Muscle of leg (tissue), 11 donors: ENCODE results near the gene CDH4. TPM values are rescaled to one million over a fixed set of nuclear protein-coding genes. Genes with fewer than 3 reads are reported as not detected.

ENCODE experiments used
- DNase-seq: peaks from one replicate; pipeline ENCODE4 v3.0.0; 2013
- H3K27ac ChIP-seq: one replicate; pipeline ENCODE4 v1.5.1; 2013; ENCODE audit warnings: mild to moderate bottlenecking, low read length, control low read depth
- H3K27me3 ChIP-seq: one replicate; pipeline ENCODE4 v1.6.1; 2013; ENCODE audit warnings: low read length; ENCODE audit not compliant: control insufficient read depth, insufficient read depth
- H3K36me3 ChIP-seq: one replicate; pipeline ENCODE4 v1.6.1; 2013; ENCODE audit warnings: low read length; ENCODE audit not compliant: control insufficient read depth, insufficient read depth
- H3K4me1 ChIP-seq: one replicate; pipeline ENCODE4 v1.6.1; 2013; ENCODE audit warnings: low read length; ENCODE audit not compliant: control insufficient read depth, insufficient read depth
- H3K4me3 ChIP-seq: one replicate; pipeline ENCODE4 v1.5.1; 2013; ENCODE audit warnings: low read length, control low read depth
- H3K9me3 ChIP-seq: replicated peaks from 2 replicates; pipeline ENCODE4 v1.6.1; 2013; ENCODE audit warnings: low read depth, low read length; ENCODE audit not compliant: control insufficient read depth
- WGBS: methylation state at CpG from one replicate; pipeline ENCODE4 v1.1.5; 2013; ENCODE audit warnings: missing lambda C conversion rate; ENCODE audit not compliant: insufficient coverage; 5-methylcytosine and 5-hydroxymethylcytosine counted together
- polyA plus RNA-seq, 8 donors: library from polyadenylated mRNA; unstranded; fragments of 120-200 nt; gene quantifications; one replicate each; pipeline versions ENCODE4 v1.2.1 to v1.2.3, GENCODE V29; 2013; ENCODE audit warnings: inconsistent platforms in 1 of 8, low replicate concordance in 1 of 8; ENCODE audit not compliant: insufficient read length in 8 of 8, insufficient read depth in 1 of 8
- total RNA-seq: library from RNA; stranded (reverse); fragments of 120-200 nt; gene quantifications from one replicate; pipeline ENCODE4 v1.2.4, GENCODE V29; 2013

CDH4 gene
- total and polyA plus RNA-seq, 9 donors: 0.66 to 1.4 (median 1.2) TPM

GRCh38 chr20:61434341-61434781, 182.3 kb downstream of the CDH4 start:
- H3K4me3 ChIP-seq: no peak overlapping the region
- no peaks in the 10 kb centered on the region for H3K36me3 ChIP-seq
- H3K9me3 ChIP-seq: no peaks in the 10 kb centered on the region
- peak; percentile 6 for DNase-seq
- no peak overlapping the region for H3K27ac ChIP-seq
- peaks cover 12% of the 10 kb centered on the region for H3K4me1 ChIP-seq
- peaks cover 42% of the 10 kb centered on the region for H3K27me3 ChIP-seq
- WGBS: 6% methylated on average over 16 of the region's 18 CpGs

- H3K27ac ChIP-seq: no peak overlapping the region
- peaks cover 12% of the 10 kb centered on the region for H3K4me1 ChIP-seq
- H3K9me3 ChIP-seq: no peaks in the 10 kb centered on the region
- WGBS: 71% methylated on average over 12 of the region's 15 CpGs
- H3K27me3 ChIP-seq: peaks cover 36% of the 10 kb centered on the region
- no peaks in the 10 kb centered on the region for H3K36me3 ChIP-seq
- no peak overlapping the region for H3K4me3 ChIP-seq
- no peak for DNase-seq
Observed at GRCh38 chr20:61435184-61435822, 183.2 kb downstream of the CDH4 start.

GRCh38 chr20:61435823-61436220, 183.8 kb downstream of the CDH4 start:
- Histone ChIP-seq H3K36me3 (no peaks in the 10 kb centered on the region), H3K4me1 (peaks cover 12% of the 10 kb centered on the region), H3K27ac (no peak overlapping the region), H3K27me3 (peaks cover 31% of the 10 kb centered on the region), H3K4me3 (no peak overlapping the region), H3K9me3 (no peaks in the 10 kb centered on the region)
- DNase-seq: no peak
- 75% methylated on average over 3 of the region's 3 CpGs for WGBS

GRCh38 chr20:61436283-61436666, 184.2 kb downstream of the CDH4 start:
- no CpG with 5 or more reads among the region's 2 CpGs for WGBS

GRCh38 chr20:61436667-61437279, 184.7 kb downstream of the CDH4 start:
- H3K4me3 ChIP-seq: no peak overlapping the region
- peaks cover 26% of the 10 kb centered on the region for H3K27me3 ChIP-seq
- peak; percentile 2 for DNase-seq

More at GRCh38 chr20:61436283-61436666, 184.2 kb downstream of the CDH4 start:
- Histone ChIP-seq H3K4me1 (peaks cover 12% of the 10 kb centered on the region), H3K27me3 (peaks cover 29% of the 10 kb centered on the region), H3K4me3 (no peak overlapping the region), H3K9me3 (no peaks in the 10 kb centered on the region), H3K36me3 (no peaks in the 10 kb centered on the region), H3K27ac (no peak overlapping the region)
- DNase-seq: no peak

GRCh38 chr20:61437280-61438206, 185.5 kb downstream of the CDH4 start:
- peak; percentile 6 for DNase-seq
- Histone ChIP-seq H3K27me3 (peaks cover 28% of the 10 kb centered on the region), H3K9me3 (no peaks in the 10 kb centered on the region), H3K4me3 (no peak overlapping the region), H3K36me3 (no peaks in the 10 kb centered on the region), H3K27ac (no peak overlapping the region), H3K4me1 (peaks cover 12% of the 10 kb centered on the region)
- WGBS: 34% methylated on average over 22 of the region's 28 CpGs

More at GRCh38 chr20:61436667-61437279, 184.7 kb downstream of the CDH4 start:
- WGBS: 47% methylated on average over 4 of the region's 8 CpGs
- Histone ChIP-seq H3K27ac (no peak overlapping the region), H3K36me3 (no peaks in the 10 kb centered on the region), H3K4me1 (peaks cover 12% of the 10 kb centered on the region), H3K9me3 (no peaks in the 10 kb centered on the region)

- DNase-seq: no peak
- H3K36me3 ChIP-seq: no peaks in the 10 kb centered on the region
- no peak overlapping the region for H3K4me3 ChIP-seq
- H3K9me3 ChIP-seq: no peaks in the 10 kb centered on the region
- no peak overlapping the region for H3K27ac ChIP-seq
- peaks cover 12% of the 10 kb centered on the region for H3K4me1 ChIP-seq
- no CpG with 5 or more reads among the region's 3 CpGs for WGBS
- peaks cover 29% of the 10 kb centered on the region for H3K27me3 ChIP-seq
Observed at GRCh38 chr20:61438285-61438684, 186.2 kb downstream of the CDH4 start.

- no peak overlapping the region for H3K4me3 ChIP-seq
- no peak overlapping the region for H3K27ac ChIP-seq
- 66% methylated on average over 7 of the region's 7 CpGs for WGBS
- H3K36me3 ChIP-seq: no peaks in the 10 kb centered on the region
- peaks cover 20% of the 10 kb centered on the region for H3K27me3 ChIP-seq
- H3K4me1 ChIP-seq: peaks cover 9% of the 10 kb centered on the region
- DNase-seq: no peak
- H3K9me3 ChIP-seq: no peaks in the 10 kb centered on the region
Observed at GRCh38 chr20:61439251-61439650, 187.2 kb downstream of the CDH4 start.

GRCh38 chr20:61440548-61441055, 188.5 kb downstream of the CDH4 start:
- H3K4me1 ChIP-seq: no peaks in the 10 kb centered on the region
- H3K27me3 ChIP-seq: peaks cover 10% of the 10 kb centered on the region
- DNase-seq: no peak
- no peaks in the 10 kb centered on the region for H3K36me3 ChIP-seq
- H3K27ac ChIP-seq: no peak overlapping the region
- WGBS: 75% methylated on average over 14 of the region's 14 CpGs
- H3K9me3 ChIP-seq: no peaks in the 10 kb centered on the region
- H3K4me3 ChIP-seq: no peak overlapping the region

- H3K4me1 ChIP-seq: no peaks in the 10 kb centered on the region
- H3K9me3 ChIP-seq: no peaks in the 10 kb centered on the region
- DNase-seq: no peak
- no peak overlapping the region for H3K4me3 ChIP-seq
- 58% methylated on average over 4 of the region's 5 CpGs for WGBS
- H3K27me3 ChIP-seq: peaks cover 10% of the 10 kb centered on the region
- H3K27ac ChIP-seq: no peak overlapping the region
- no peaks in the 10 kb centered on the region for H3K36me3 ChIP-seq
Observed at GRCh38 chr20:61441537-61441936, 189.5 kb downstream of the CDH4 start.
